ENCODE results near the gene RTL1.

RTL1 gene

GRCh38 chr14:100834794-100835547 is 68.6 kb downstream of the RTL1 start:
- no peak for DNase-seq (ENCODE audit: low spot score)

- no peak for DNase-seq (ENCODE audit: low spot score)
Observed at GRCh38 chr14:100834082-100834793, 69.3 kb downstream of the RTL1 start.

GRCh38 chr14:100832311-100832960 is 71.1 kb downstream of the RTL1 start:
- DNase-seq (ENCODE audit: low spot score): no peak

- no peak for DNase-seq (ENCODE audit: low spot score)
Observed at GRCh38 chr14:100830681-100831080, 72.8 kb downstream of the RTL1 start.
